Hepatocyte (in vitro differentiated cells): ENCODE results near the gene GYS1. TPM values are rescaled to one million over a fixed set of nuclear protein-coding genes. Genes with fewer than 3 reads are reported as not detected.
"Not testable (repeated sequence)": the region's sequence is repeated elsewhere in the genome, so short reads cannot be mapped to it uniquely, and the experiment has no call there.

Experiments
- DNase-seq: peaks from one replicate; pipeline ENCODE4 v3.0.0-alpha.2; 2016; ENCODE audit warnings: low spot score
- H2AFZ ChIP-seq: fragments of 200-600 bp; sonication (generic); 2 replicates; pipeline ENCODE4 v1.6.0; 2016; ENCODE audit warnings: antibody characterized with exemption, mild to moderate bottlenecking
- H3K27ac ChIP-seq: fragments of 200-600 bp; sonication (generic); 2 replicates; pipeline ENCODE4 v1.5.1; 2016; ENCODE audit warnings: mild to moderate bottlenecking
- H3K27me3 ChIP-seq: fragments of 200-600 bp; sonication (generic); 2 replicates; pipeline ENCODE4 v1.6.1; 2016
- H3K36me3 ChIP-seq: fragments of 200-600 bp; sonication (generic); replicated peaks from 2 replicates; pipeline ENCODE4 v1.5.1; 2016; ENCODE audit warnings: low read depth; ENCODE audit not compliant: insufficient read depth
- H3K4me1 ChIP-seq: fragments of 200-600 bp; sonication (generic); 2 replicates; pipeline ENCODE4 v1.5.1; 2016; ENCODE audit warnings: mild to moderate bottlenecking, moderate library complexity; ENCODE audit not compliant: insufficient read depth
- H3K4me2 ChIP-seq: fragments of 200-600 bp; sonication (generic); 2 replicates; pipeline ENCODE4 v1.6.0; 2016
- H3K4me3 ChIP-seq: fragments of 200-600 bp; sonication (generic); 2 replicates; pipeline ENCODE4 v1.5.1; 2016; ENCODE audit warnings: mild to moderate bottlenecking
- H3K79me2 ChIP-seq: fragments of 200-600 bp; sonication (generic); 2 replicates; pipeline ENCODE4 v1.6.0; 2017; ENCODE audit warnings: mild to moderate bottlenecking
- H3K9me2 ChIP-seq: fragments of 200-600 bp; sonication (generic); replicated peaks from 2 replicates; pipeline ENCODE4 v1.6.0; 2017; ENCODE audit warnings: mild to moderate bottlenecking; ENCODE audit not compliant: insufficient read depth
- H3K9me3 ChIP-seq: fragments of 200-600 bp; sonication (generic); 2 replicates; pipeline ENCODE4 v1.5.1; 2016; ENCODE audit warnings: low read depth, mild to moderate bottlenecking
- H4K20me1 ChIP-seq: fragments of 200-600 bp; sonication (generic); 2 replicates; pipeline ENCODE4 v1.6.0; 2016; ENCODE audit warnings: mild to moderate bottlenecking; ENCODE audit not compliant: insufficient read depth, poor library complexity, severe bottlenecking
- CTCF ChIP-seq: fragments of 200-600 bp; sonication (generic); IDR thresholded peaks from 2 replicates; pipeline ENCODE4 v1.5.1; 2016; ENCODE audit warnings: antibody characterized with exemption, mild to moderate bottlenecking; ENCODE audit not compliant: poor library complexity
- EZH2 ChIP-seq: fragments of 200-600 bp; sonication (generic); IDR thresholded peaks from 2 replicates; pipeline ENCODE4 v1.6.1; 2016; ENCODE audit warnings: antibody characterized with exemption, mild to moderate bottlenecking, borderline replicate concordance
- EZH2phosphoT487 ChIP-seq: fragments of 200-600 bp; sonication (generic); IDR thresholded peaks from one replicate; pipeline ENCODE4 v1.6.1; 2018; ENCODE audit warnings: antibody characterized with exemption, mild to moderate bottlenecking, low read depth, moderate library complexity; ENCODE audit not compliant: unreplicated experiment, severe bottlenecking
- WGBS: methylation state at CpG from one replicate; pipeline ENCODE4 v1.1.6; 2016; ENCODE audit warnings: low lambda C conversion rate; ENCODE audit errors: missing lambda C conversion rate; 5-methylcytosine and 5-hydroxymethylcytosine counted together
- polyA plus RNA-seq: library from polyadenylated mRNA; unstranded; fragments of >200 nt; fragmentation: Nextera tagmentation; extraction: Ambion mirVana; gene quantifications from 2 replicates; pipeline ENCODE4 v1.2.1, GENCODE V29; 2016
- total RNA-seq: library from RNA; depleted of rRNA; stranded (reverse); fragments of >200 nt; gene quantifications from 2 replicates; pipeline ENCODE4 v1.2.3, GENCODE V29; 2014

GYS1 gene
- total and polyA plus RNA-seq, 2 experiments from 2014 or later, result 37.4 to 45.9 TPM

- Histone ChIP-seq H4K20me1 (no peaks in the 10 kb centered on the region), H3K79me2 (no peaks in the 10 kb centered on the region), H3K4me1 (peaks cover 7% of the 10 kb centered on the region), H3K9me3 (no peaks in the 10 kb centered on the region), H3K27me3 (no peaks in the 10 kb centered on the region), H3K4me2 (no peak overlapping the region), H3K27ac (no peak overlapping the region), H3K9me2 (no peaks in the 10 kb centered on the region), H3K36me3 (no peaks in the 10 kb centered on the region), H2AFZ (no peak overlapping the region), H3K4me3 (no peak overlapping the region)
- no peak for DNase-seq
- WGBS, result 90% methylated on average over 18 of the region's 19 CpGs
- no peak for TF ChIP-seq CTCF
- TF ChIP-seq EZH2, result no peak
- no peak for TF ChIP-seq EZH2phosphoT487
Measured at GRCh38 chr19:48934837-48935236, 58.3 kb downstream of the GYS1 start.

- H3K27ac ChIP-seq, result no peak within 1 kb of the TSS
Measured at GRCh38 chr19:48933382-48933932, 59.7 kb downstream of the GYS1 start, which contains the start of gene DHDH. Gene DHDH, plus strand, starts transcription at chr19:48933699. Its CDS starts 23 bp downstream, at chr19:48933722.

GRCh38 chr19:48928164-48929025 is 64.7 kb downstream of the GYS1 start:
- Histone ChIP-seq H3K4me3 (no peak overlapping the region), H3K79me2 (no peaks in the 10 kb centered on the region), H3K27me3 (no peaks in the 10 kb centered on the region), H3K9me2 (no peaks in the 10 kb centered on the region), H3K4me1 (no peaks in the 10 kb centered on the region), H3K9me3 (no peaks in the 10 kb centered on the region), H4K20me1 (no peaks in the 10 kb centered on the region), H2AFZ (no peak overlapping the region), H3K4me2 (no peak overlapping the region), H3K27ac (no peak overlapping the region), H3K36me3 (no peaks in the 10 kb centered on the region)
- no peak for TF ChIP-seq CTCF
- no peak for TF ChIP-seq EZH2phosphoT487
- no peak for TF ChIP-seq EZH2
- 84% methylated on average over 15 of the region's 15 CpGs for WGBS
- DNase-seq, result no peak

More at GRCh38 chr19:48933382-48933932, 59.7 kb downstream of the GYS1 start, which contains the start of gene DHDH:
- TF ChIP-seq EZH2 (no peak), EZH2phosphoT487 (no peak), CTCF (no peak)
- no peaks in the 10 kb centered on the region for H3K27me3 ChIP-seq
- H3K4me2 ChIP-seq, result peak within 1 kb of the TSS; percentile 77
- 1% methylated on average over 36 of the region's 43 CpGs for WGBS
- H3K36me3 ChIP-seq, result no peaks in the 10 kb centered on the region
- H3K4me1 ChIP-seq, result peaks cover 7% of the 10 kb centered on the region
- H4K20me1 ChIP-seq, result no peaks in the 10 kb centered on the region
- peak within 1 kb of the TSS; percentile 27 for H3K4me3 ChIP-seq
- H3K9me2 ChIP-seq, result no peaks in the 10 kb centered on the region
- peak; percentile 93 for DNase-seq
- H3K9me3 ChIP-seq, result no peaks in the 10 kb centered on the region
- H2AFZ ChIP-seq, result peak within 1 kb of the TSS; percentile 41
- no peaks in the 10 kb centered on the region for H3K79me2 ChIP-seq

GRCh38 chr19:48927692-48928091 is 65.4 kb downstream of the GYS1 start:
- 95% methylated on average over 17 of the region's 17 CpGs for WGBS
- H3K79me2 ChIP-seq, DNase-seq, H3K9me3 ChIP-seq, H3K4me3 ChIP-seq, H4K20me1 ChIP-seq, H2AFZ ChIP-seq, H3K9me2 ChIP-seq, H3K4me2 ChIP-seq, H3K27ac ChIP-seq, H3K36me3 ChIP-seq, H3K4me1 ChIP-seq, H3K27me3 ChIP-seq: not testable (repeated sequence)
